ENCODE results near the gene P2RX7.
"Not testable (repeated sequence)": the region's sequence is repeated elsewhere in the genome, so short reads cannot be mapped to it uniquely, and the experiment has no call there.

Gene P2RX7

GRCh38 chr12:121176826-121177529, 44.3 kb downstream of the P2RX7 start:
- DNase-seq: no peak

DNA sequence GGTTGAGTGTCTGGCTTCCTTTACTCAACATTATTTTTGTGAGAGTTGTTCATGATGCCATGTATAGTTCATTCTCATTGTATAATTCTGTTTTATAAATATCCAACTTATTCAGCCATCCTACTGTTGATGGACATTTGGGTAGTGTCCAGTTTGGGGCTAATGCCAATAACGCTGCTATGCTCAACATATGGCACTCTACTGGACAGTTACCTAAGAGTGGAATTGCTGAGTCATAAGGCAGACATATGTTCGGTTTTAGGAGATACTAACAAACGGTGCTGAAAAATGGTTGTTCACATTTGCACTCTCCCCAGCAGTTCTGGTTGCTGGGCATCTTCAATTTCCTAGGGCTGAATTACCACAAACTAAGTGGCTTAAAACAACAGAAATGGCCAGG, 48.5 kb downstream of the P2RX7 start:
- no peak for DNase-seq

DNA sequence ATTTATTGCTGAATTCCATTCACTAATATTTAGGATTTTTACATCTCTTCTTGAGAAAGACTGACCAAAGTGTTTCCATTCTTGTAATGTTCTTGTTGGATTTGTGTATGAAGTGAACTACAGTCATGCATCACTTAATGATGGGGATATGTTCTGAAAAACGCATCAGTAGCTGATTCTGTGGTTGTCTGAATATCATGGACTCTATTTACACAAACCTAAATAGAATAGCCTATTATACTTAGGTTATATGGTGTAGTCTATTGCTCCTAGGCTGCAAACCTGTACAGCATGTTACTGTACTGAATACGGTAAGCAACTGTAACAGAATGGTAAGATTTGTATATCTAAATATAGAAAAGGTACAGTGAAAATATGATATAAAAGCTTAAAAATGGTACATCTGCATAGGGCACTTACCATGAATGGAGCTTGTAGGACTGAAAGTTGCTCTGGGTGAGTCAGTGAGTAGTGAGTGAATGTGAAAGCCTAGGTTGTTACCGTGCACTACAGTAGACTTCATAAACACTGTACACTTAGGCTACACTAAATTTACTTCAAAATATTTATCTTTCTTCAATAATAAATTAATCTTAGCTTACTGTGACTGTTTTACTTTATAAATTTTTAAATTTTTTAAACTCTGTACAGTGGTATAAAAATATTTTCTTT, 49.7 kb downstream of the P2RX7 start:
- no peak for DNase-seq

- no peak for DNase-seq
Observed at GRCh38 chr12:121184425-121184824, 51.7 kb downstream of the P2RX7 start.

GRCh38 chr12:121184984-121185889, 52.6 kb downstream of the P2RX7 start:
- no peak for DNase-seq

DNA sequence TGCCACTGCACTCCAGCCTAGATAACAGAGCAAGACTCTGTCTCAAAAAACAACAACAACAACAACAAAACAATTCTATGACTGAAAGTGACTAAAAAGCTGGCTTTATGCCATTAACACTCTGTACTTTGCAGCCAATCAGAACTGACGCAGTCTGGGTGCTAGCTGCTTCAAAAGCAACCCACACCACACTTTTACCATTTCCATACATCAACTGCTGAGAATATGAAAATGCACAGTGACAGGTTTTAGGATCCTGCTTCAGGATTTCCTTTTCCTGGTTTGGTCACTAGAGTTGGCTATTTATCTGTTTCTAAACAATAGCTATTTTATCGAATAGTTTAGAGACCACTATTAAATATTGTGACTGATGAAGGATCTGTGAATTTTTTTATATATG, 54.1 kb downstream of the P2RX7 start:
- no peak for DNase-seq

GRCh38 chr12:121187501-121187900, 54.8 kb downstream of the P2RX7 start:
- no peak for DNase-seq

DNA sequence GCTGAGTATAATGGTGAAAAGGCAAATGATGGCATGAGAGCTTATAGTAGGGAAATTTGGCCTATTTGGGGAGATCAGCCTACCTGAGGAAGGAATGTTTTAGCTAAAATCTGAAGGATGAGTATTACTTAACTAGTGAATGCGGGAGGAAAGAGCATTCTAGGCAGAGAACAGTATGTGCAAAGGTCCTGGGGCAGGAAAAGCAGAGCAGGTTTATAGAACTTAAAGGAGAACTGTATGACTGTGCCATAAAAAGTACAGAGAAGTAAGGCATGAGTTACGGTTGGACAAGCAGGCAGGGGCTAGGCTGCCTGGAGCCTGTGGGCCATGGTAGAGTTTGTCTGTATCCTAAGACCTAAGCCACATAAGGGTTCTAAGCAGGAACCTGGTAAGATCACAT, 55.6 kb downstream of the P2RX7 start:
- no peak for DNase-seq

DNA sequence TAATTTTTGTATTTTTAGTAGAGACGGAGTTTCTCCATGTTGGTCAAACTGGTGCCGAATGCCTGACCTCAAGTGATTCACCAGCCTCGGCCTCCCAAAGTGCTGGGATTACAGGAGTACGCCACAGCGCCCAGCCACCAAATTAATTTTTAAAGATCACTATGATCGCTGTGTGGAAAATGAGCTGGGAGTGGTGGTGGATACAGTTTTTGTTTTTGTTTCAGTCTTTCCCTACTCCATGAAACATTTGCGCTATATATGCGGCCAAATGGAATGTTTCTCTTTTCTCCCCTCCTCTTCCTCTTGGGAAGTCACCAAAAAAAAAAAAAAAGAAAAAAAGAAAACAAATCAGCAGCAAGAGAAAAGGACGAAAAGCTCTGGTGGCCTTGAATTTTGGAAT, 56.5 kb downstream of the P2RX7 start:
- no peak for DNase-seq

GRCh38 chr12:121189619-121190155, 57.0 kb downstream of the P2RX7 start:
- no peak for DNase-seq

GRCh38 chr12:121190523-121191031, 57.9 kb downstream of the P2RX7 start:
- no peak for DNase-seq

DNA sequence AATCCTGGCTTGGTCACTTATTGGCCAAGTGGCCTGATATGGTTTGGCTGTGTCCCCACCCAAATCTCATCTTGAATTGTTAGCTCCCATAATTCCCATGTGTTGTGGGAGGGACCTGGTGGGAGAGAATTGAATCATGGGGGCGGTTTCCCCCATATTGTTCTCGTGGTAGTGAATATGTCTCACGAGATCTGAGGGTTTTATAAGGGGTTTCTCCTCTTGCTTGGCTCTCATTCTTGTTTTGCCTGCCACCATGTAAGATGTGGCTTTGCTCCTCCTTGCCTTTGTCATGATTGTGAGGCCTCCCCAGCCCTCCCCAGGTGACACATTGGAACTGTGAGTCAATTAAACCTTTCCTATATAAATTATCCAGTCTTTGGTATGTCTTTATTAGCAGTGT, 58.5 kb downstream of the P2RX7 start:
- DNase-seq: no peak

- no peak for DNase-seq
Observed at GRCh38 chr12:121196902-121197301, 64.2 kb downstream of the P2RX7 start.

DNA sequence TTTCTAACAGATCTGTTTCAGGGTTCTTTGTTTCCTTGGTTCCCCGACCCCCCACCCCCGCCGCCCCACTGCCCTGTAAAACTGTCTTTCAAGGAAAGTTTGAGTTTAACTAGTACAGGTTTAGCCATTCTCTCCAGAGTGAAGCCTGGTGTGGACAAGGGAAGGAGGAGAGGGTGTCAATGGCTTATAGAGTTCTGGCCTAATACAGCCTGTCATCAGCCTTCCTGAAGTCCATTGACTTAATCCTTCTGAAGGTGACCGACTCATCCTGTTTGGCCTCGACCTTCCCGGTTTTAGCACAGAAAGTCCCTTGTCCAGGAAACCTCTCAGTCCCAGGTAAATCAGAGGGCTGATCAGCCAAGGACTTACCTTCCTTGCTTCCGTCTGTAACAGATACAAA, 66.3 kb downstream of the P2RX7 start:
- DNase-seq: no peak

DNA sequence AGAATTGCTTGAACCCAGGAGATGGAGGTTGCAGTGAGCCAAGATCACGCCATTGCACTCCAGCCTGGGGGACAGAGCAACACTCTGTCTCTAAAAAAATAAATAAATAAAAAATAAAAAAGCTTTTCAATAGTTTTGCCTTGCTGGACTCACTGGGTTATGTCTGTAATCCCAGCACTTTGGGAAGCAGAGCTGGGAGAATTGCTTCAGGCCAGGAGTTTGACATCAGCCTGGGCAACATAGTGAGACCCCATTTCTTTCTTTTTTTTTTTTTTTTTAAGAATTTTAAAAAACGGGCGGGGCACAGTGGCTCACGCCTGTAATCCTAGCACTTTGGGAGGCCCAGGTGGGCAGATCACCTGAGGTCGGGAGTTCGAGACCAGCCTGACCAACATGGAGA, 68.5 kb downstream of the P2RX7 start:
- not testable (repeated sequence) for DNase-seq

- DNase-seq: no peak
Observed at GRCh38 chr12:121202407-121203355, 70.0 kb downstream of the P2RX7 start.

DNA sequence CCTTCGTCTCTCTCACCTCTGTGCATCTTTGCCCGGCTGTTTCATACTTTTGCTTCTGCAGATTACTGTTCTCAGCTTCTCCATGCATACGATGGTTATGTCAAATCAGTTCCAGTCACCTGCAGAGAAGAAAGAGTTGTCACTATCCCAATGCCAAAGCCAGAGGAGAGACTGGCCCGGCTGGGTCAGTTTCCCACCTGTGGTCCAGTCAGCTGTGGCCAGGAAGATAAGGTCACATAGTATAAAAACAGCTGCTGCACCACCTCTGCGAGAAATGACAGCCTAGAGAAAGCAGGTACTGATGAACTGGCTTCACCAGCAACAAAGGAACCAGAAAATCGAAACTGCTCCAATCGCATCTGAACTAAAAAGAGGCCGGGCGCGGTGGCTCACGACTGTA, 70.8 kb downstream of the P2RX7 start:
- DNase-seq: no peak

DNA sequence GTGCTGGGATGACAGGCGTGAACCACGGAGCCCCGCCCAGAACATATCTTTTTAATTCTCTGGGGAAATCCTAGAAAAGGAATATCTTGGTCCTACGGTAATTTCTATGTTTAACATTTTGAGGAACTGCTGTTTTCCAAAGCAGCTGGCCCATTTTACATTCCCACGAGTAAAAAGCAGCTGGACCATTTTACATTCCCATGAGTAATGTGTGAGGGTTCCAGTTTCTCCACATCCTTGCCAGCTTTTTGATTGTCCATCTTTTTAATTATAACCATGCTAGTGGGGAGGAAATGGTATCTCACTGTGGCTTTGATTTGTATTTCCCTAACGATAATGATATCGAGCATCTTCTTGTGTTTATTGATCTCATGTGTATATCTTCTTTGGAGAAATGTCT, 72.8 kb downstream of the P2RX7 start:
- DNase-seq: no peak

- DNase-seq: not testable (repeated sequence)
Observed at GRCh38 chr12:121208571-121208970, 75.9 kb downstream of the P2RX7 start.

- no peak for DNase-seq
Observed at GRCh38 chr12:121209221-121209620, 76.5 kb downstream of the P2RX7 start.

DNA sequence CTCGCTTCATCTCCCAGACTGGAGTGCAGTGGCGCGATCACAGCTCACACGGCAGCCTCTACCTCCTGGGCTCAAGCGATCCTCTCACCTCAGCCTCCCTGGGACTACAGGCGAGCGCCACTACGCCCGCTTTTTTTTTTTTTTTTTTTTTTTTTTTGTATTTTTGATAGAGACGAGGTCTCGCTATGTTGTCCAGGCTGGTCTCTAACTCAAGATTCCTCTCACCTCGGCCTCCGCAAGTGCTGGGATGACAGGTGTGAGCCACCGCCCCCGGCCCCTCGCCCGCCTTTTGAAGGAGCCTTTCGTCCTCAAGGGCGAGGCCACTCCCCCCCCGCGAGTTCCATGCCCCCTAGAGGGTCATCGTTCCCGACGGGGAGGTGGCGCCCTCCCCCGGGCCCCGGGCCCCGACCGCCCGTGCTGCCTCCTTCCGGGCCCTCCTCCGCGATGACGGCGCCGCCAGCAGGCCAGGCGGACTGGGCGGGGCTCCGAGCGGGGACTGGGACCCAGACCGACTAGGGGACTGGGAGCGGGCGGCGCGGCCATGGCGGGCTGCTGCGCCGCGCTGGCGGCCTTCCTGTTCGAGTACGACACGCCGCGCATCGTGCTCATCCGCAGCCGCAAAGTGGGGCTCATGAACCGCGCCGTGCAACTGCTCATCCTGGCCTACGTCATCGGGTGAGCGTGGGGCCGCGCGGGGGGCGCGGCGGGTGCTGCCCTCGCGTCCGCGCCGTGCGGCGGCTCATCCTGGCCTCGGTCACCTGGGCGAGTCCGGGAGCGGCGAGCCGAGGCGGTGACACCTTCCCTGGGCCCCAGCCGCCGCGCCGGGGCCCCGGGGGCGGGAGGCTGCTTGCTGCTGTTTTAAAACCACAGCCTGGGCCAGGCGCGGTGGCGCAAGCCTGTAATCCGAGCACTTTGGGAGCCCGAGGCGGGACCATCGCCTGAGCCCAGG, 77.2 kb downstream of the P2RX7 start, which contains the start of gene P2RX4:
Gene P2RX4, plus strand, starts transcription at position 506 of the 949 bp plus-strand sequence. Its CDS starts 36 bp downstream, at position 542.
- DNase-seq: peak; percentile 87

Measured in 8988T (cell line).